ENCODE results near the gene ZNF746. TPM values are rescaled to one million over a fixed set of nuclear protein-coding genes. Genes with fewer than 3 reads are reported as not detected.
A peak's percentile ranks its signal among the peaks of the same experiment; 100 is the strongest.
"Not testable (repeated sequence)": the region's sequence is repeated elsewhere in the genome, so short reads cannot be mapped to it uniquely, and the experiment has no call there.

Gene ZNF746
- total RNA-seq, 1 donor from 2014 or later, result 19.1 TPM

DNA sequence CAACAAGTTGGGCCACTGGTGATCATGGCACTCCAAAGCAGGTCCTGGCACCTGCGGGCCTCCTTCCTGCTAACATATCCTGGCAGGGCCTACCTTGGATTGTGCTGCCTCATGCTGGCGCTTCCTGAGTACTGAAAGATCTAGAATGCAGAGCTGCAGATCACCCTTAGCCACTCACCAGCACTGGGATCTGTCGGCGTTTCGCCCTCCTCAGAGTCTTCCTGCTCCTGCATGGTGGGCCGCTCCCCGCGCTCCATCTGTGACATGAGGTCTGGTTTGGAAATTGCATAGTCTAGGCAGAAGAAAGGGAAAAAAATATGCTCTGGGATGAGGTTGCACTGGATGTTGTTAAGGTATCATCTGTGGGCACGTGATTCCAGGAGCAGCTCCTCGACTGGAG is 46.8 kb downstream of the ZNF746 start:
- peaks cover 67% of the 10 kb centered on the region for H3K36me3 Mint-ChIP-seq (ENCODE audit: unreplicated experiment)
- H3K9me3 Mint-ChIP-seq (ENCODE audit: unreplicated experiment), result no peaks in the 10 kb centered on the region
- no peak overlapping the region for H3K27ac Mint-ChIP-seq (ENCODE audit: unreplicated experiment)
- H3K4me1 Mint-ChIP-seq (ENCODE audit: unreplicated experiment), result no peaks in the 10 kb centered on the region
- DNase-seq (ENCODE audit: extremely low spot score, unreplicated experiment), result peak; percentile 80
- H3K27me3 Mint-ChIP-seq (ENCODE audit: unreplicated experiment), result no peaks in the 10 kb centered on the region
- no peak overlapping the region for H3K4me3 Mint-ChIP-seq (ENCODE audit: unreplicated experiment)
- no peak for TF ChIP-seq CTCF (IDR thresholded peaks at IDR 0.05)

- no peaks in the 10 kb centered on the region for H3K4me1 Mint-ChIP-seq (ENCODE audit: unreplicated experiment)
- H3K36me3 Mint-ChIP-seq (ENCODE audit: unreplicated experiment), result peaks cover 68% of the 10 kb centered on the region
- no peak overlapping the region for H3K27ac Mint-ChIP-seq (ENCODE audit: unreplicated experiment)
- no peaks in the 10 kb centered on the region for H3K9me3 Mint-ChIP-seq (ENCODE audit: unreplicated experiment)
- no peak for TF ChIP-seq CTCF (IDR thresholded peaks at IDR 0.05)
- no peaks in the 10 kb centered on the region for H3K27me3 Mint-ChIP-seq (ENCODE audit: unreplicated experiment)
- no peak overlapping the region for H3K4me3 Mint-ChIP-seq (ENCODE audit: unreplicated experiment)
- peak; percentile 38 for DNase-seq (ENCODE audit: extremely low spot score, unreplicated experiment)
Observed at GRCh38 chr7:149449897-149450296, 47.7 kb downstream of the ZNF746 start.

DNA sequence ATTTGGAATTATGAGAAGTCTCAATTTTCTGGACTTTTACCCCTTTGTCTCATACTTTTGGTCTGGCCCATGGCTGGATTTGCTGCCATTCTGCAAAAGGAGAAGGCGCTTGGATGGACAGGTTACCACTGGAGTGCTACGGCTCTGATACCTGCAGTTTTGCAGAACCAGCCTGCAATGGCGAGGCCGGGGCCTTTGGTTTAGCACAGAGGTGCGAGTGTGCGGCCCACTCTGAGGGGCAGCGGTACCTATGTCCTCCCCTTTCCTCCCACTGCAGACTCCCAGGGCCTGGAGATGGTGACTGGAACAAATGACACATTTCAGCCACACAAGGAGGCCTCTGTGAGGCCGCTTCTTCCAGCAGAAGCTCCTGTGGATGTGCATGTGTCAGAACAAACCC is 48.6 kb downstream of the ZNF746 start:
- TF ChIP-seq CTCF (IDR thresholded peaks at IDR 0.05), result no peak
- Mint-ChIP-seq H3K27me3 (ENCODE audit: unreplicated experiment) (no peaks in the 10 kb centered on the region), H3K4me1 (ENCODE audit: unreplicated experiment) (no peaks in the 10 kb centered on the region), H3K4me3 (ENCODE audit: unreplicated experiment) (no peak overlapping the region), H3K27ac (ENCODE audit: unreplicated experiment) (no peak overlapping the region), H3K36me3 (ENCODE audit: unreplicated experiment) (peaks cover 71% of the 10 kb centered on the region), H3K9me3 (ENCODE audit: unreplicated experiment) (no peaks in the 10 kb centered on the region)
- peak; percentile 80 for DNase-seq (ENCODE audit: extremely low spot score, unreplicated experiment)

DNA sequence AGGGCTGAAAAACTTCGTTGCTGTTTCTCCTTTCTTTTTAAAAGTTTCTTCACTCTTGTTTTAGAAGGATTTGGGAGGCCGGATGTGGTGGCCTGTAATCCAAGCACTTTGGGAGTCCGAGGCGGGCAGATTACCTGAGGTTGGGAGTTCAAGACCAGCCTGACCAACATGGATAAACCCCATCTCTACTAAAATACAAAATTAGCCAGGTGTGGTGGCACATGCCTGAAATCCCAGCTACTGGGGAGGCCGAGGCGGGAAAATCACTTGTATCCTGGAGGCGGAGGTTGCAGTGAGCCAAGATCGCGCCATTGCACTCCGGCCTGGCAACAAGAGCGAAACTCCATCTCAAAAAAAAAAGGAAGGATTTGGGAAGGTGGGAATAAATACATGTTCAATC is 51.6 kb downstream of the ZNF746 start:
- H3K27me3 Mint-ChIP-seq (ENCODE audit: unreplicated experiment); H3K9me3 Mint-ChIP-seq (ENCODE audit: unreplicated experiment); H3K4me1 Mint-ChIP-seq (ENCODE audit: unreplicated experiment); H3K27ac Mint-ChIP-seq (ENCODE audit: unreplicated experiment); H3K4me3 Mint-ChIP-seq (ENCODE audit: unreplicated experiment): not testable (repeated sequence)
- peaks cover 63% of the 10 kb centered on the region for H3K36me3 Mint-ChIP-seq (ENCODE audit: unreplicated experiment)
- peak; percentile 60 for DNase-seq (ENCODE audit: extremely low spot score, unreplicated experiment)

- no peak for TF ChIP-seq CTCF (IDR thresholded peaks at IDR 0.05)
- peaks cover 47% of the 10 kb centered on the region for H3K36me3 Mint-ChIP-seq (ENCODE audit: unreplicated experiment)
- H3K9me3 Mint-ChIP-seq (ENCODE audit: unreplicated experiment), result no peaks in the 10 kb centered on the region
- no peak overlapping the region for H3K4me3 Mint-ChIP-seq (ENCODE audit: unreplicated experiment)
- no peaks in the 10 kb centered on the region for H3K27me3 Mint-ChIP-seq (ENCODE audit: unreplicated experiment)
- no peak overlapping the region for H3K27ac Mint-ChIP-seq (ENCODE audit: unreplicated experiment)
- no peaks in the 10 kb centered on the region for H3K4me1 Mint-ChIP-seq (ENCODE audit: unreplicated experiment)
- DNase-seq (ENCODE audit: extremely low spot score, unreplicated experiment), result peak; percentile 71
Observed at GRCh38 chr7:149444287-149444686, 53.3 kb downstream of the ZNF746 start.

DNA sequence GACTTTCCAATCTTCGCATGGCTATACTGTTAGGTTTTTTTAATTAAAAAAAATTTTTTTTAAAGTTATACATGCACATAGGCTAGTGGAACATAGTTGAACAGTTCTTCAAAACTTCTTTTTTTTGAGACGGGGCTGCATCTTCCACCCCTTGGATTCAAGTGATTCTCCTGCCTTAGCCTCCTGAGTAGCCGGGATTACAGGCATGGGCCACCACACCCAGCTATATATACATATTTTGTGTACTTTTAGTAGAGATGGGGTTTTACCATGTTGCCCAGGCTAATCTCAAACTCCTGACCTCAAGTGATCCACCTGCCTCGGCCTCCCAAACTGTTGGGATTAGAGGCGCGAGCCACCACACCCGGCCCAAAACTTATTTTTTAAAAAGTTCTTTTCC is 54.1 kb downstream of the ZNF746 start:
- H3K4me1 Mint-ChIP-seq (ENCODE audit: unreplicated experiment), result no peaks in the 10 kb centered on the region
- no peak overlapping the region for H3K27ac Mint-ChIP-seq (ENCODE audit: unreplicated experiment)
- peaks cover 43% of the 10 kb centered on the region for H3K36me3 Mint-ChIP-seq (ENCODE audit: unreplicated experiment)
- no peak overlapping the region for H3K4me3 Mint-ChIP-seq (ENCODE audit: unreplicated experiment)
- H3K9me3 Mint-ChIP-seq (ENCODE audit: unreplicated experiment), result no peaks in the 10 kb centered on the region
- DNase-seq (ENCODE audit: extremely low spot score, unreplicated experiment), result no peak
- H3K27me3 Mint-ChIP-seq (ENCODE audit: unreplicated experiment), result no peaks in the 10 kb centered on the region
- no peak for TF ChIP-seq CTCF (IDR thresholded peaks at IDR 0.05)

All from osteocyte (in vitro differentiated cells).